ENCODE data around the gene CELSR2. TPM values are rescaled to one million over a fixed set of nuclear protein-coding genes. Genes with fewer than 3 reads are reported as not detected.

CELSR2 gene
- total and polyA plus RNA-seq, 2 donors (not counting 1 experiment from before 2014, with no cell fraction given), result 0.57 to 2.7 TPM

- H3K4me3 Mint-ChIP-seq, result no peak overlapping the region
- no peak overlapping the region for H2AFZ ChIP-seq (ENCODE audit: insufficient read depth, low read depth, low read length, poor library complexity, severe bottlenecking)
- no peak overlapping the region for H3K9ac ChIP-seq (ENCODE audit: low read length)
- peaks cover 0 to 9% (median 0%) of the 10 kb centered on the region in 4 experiments for H3K27me3 ChIP-seq (replicated peaks in 1 of 4; ENCODE audit: control extremely low read depth in 1 of 4, control insufficient read depth in 3 of 4, insufficient read depth in 4 of 4, low read length in 3 of 4)
- H3K4me2 ChIP-seq (replicated peaks; ENCODE audit: low read depth, low read length, poor library complexity, severe bottlenecking), result no peak overlapping the region
- no peak for TF ChIP-seq EZH2 (IDR thresholded peaks at IDR 0.05; ENCODE audit: borderline replicate concordance, insufficient read depth, low read depth, low read length, poor library complexity, severe bottlenecking)
- H3K9me3 Mint-ChIP-seq (ENCODE audit: insufficient read depth), result no peaks in the 10 kb centered on the region
- H3K79me2 ChIP-seq (ENCODE audit: control insufficient read depth, insufficient read depth, low read length), result no peaks in the 10 kb centered on the region
- no peak overlapping the region for H3K27ac Mint-ChIP-seq
- POLR2A ChIA-PET, result no interaction called here
- no peak overlapping the region for H3K4me3 ChIP-seq (ENCODE audit: control extremely low read depth in 1 of 5, extremely low read depth in 1 of 5, insufficient read depth in 1 of 5, low read depth in 2 of 5, low read length in 4 of 5)
- peaks cover 6% of the 10 kb centered on the region for H3K27me3 Mint-ChIP-seq
- DNase-seq (no peak), ATAC-seq (ENCODE audit: low read depth) (no peak)
- intact Hi-C loops (cut with micrococcal nuclease), result no loop called here
- H3K4me1 ChIP-seq (ENCODE audit: control insufficient read depth in 2 of 2, insufficient read depth in 2 of 2, low read length in 2 of 2), result peaks cover 0 to 7% of the 10 kb centered on the region in 2 donors
- H3K36me3 ChIP-seq (replicated peaks in 1 of 2; ENCODE audit: control extremely low read depth in 1 of 2, control insufficient read depth in 1 of 2, extremely low read depth in 1 of 2, insufficient read depth in 2 of 2, low read length in 1 of 2), result peaks cover 2 to 54% of the 10 kb centered on the region in 2 experiments
- peaks cover 8% of the 10 kb centered on the region for H4K20me1 ChIP-seq (ENCODE audit: control insufficient read depth, insufficient read depth, low read length, poor library complexity, severe bottlenecking)
- no peak overlapping the region for H3K27ac ChIP-seq (ENCODE audit: low read length in 2 of 2)
- CTCF ChIA-PET, result interaction anchor here (0.6 kb wide), 1 partner anchor 42 kb away, joined by 3 read pairs; no protein-coding TSS in a partner anchor
- H3K4me1 Mint-ChIP-seq, result peaks cover 17% of the 10 kb centered on the region
- WGBS (ENCODE audit: insufficient coverage), result 96% methylated on average over 3 of the region's 3 CpGs
- H3K9me3 ChIP-seq (ENCODE audit: control extremely low read depth in 1 of 3, control insufficient read depth in 2 of 3, insufficient read depth in 1 of 3, low read length in 2 of 3), result no peaks in the 10 kb centered on the region
Measured at GRCh38 chr1:109237512-109237911, 11.8 kb upstream of the CELSR2 start.

GRCh38 chr1:109238382-109238781 lies 11.0 kb upstream of the CELSR2 start:
- Histone ChIP-seq H3K4me2 (replicated peaks; ENCODE audit: low read depth, low read length, poor library complexity, severe bottlenecking) (no peak overlapping the region), H3K9ac (ENCODE audit: low read length) (no peak overlapping the region), H3K4me1 (ENCODE audit: control insufficient read depth in 2 of 2, insufficient read depth in 2 of 2, low read length in 2 of 2) (peaks cover 0 to 7% of the 10 kb centered on the region in 2 donors), H4K20me1 (ENCODE audit: control insufficient read depth, insufficient read depth, low read length, poor library complexity, severe bottlenecking) (peaks cover 8% of the 10 kb centered on the region), H3K79me2 (ENCODE audit: control insufficient read depth, insufficient read depth, low read length) (no peaks in the 10 kb centered on the region), H3K27me3 (replicated peaks in 1 of 4; ENCODE audit: control extremely low read depth in 1 of 4, control insufficient read depth in 3 of 4, insufficient read depth in 4 of 4, low read length in 3 of 4) (peaks cover 0 to 16% (median under 1%) of the 10 kb centered on the region in 4 experiments), H3K4me3 (ENCODE audit: control extremely low read depth in 1 of 5, extremely low read depth in 1 of 5, insufficient read depth in 1 of 5, low read depth in 2 of 5, low read length in 4 of 5) (no peak overlapping the region), H3K36me3 (replicated peaks in 1 of 2; ENCODE audit: control extremely low read depth in 1 of 2, control insufficient read depth in 1 of 2, extremely low read depth in 1 of 2, insufficient read depth in 2 of 2, low read length in 1 of 2) (peaks cover 2 to 47% of the 10 kb centered on the region in 2 experiments), H2AFZ (ENCODE audit: insufficient read depth, low read depth, low read length, poor library complexity, severe bottlenecking) (no peak overlapping the region), H3K9me3 (ENCODE audit: control extremely low read depth in 1 of 3, control insufficient read depth in 2 of 3, insufficient read depth in 1 of 3, low read length in 2 of 3) (no peaks in the 10 kb centered on the region), H3K27ac (ENCODE audit: low read length in 2 of 2) (no peak overlapping the region)
- H3K27me3 Mint-ChIP-seq, result peaks cover 7% of the 10 kb centered on the region
- no peak overlapping the region for H3K27ac Mint-ChIP-seq
- CTCF ChIA-PET, result interaction anchor here (0.9 to 2.9 kb wide), 3 partner anchors 14 to 294 kb away, joined by 3 to 8 read pairs (median 3); no protein-coding TSS in a partner anchor
- DNase-seq (no peak), ATAC-seq (ENCODE audit: low read depth) (no peak)
- intact Hi-C loops (cut with micrococcal nuclease), result no loop called here
- 100% methylated on average over 1 of the region's 2 CpGs for WGBS (ENCODE audit: insufficient coverage)
- peaks cover 19% of the 10 kb centered on the region for H3K4me1 Mint-ChIP-seq
- no peaks in the 10 kb centered on the region for H3K9me3 Mint-ChIP-seq (ENCODE audit: insufficient read depth)
- no peak for TF ChIP-seq CTCF (IDR thresholded peaks at IDR 0.05)
- no peak for TF ChIP-seq EZH2 (IDR thresholded peaks at IDR 0.05; ENCODE audit: borderline replicate concordance, insufficient read depth, low read depth, low read length, poor library complexity, severe bottlenecking)
- no peak overlapping the region for H3K4me3 Mint-ChIP-seq
- POLR2A ChIA-PET, result no interaction called here

All from B cell (primary cell).